SK-N-SH (cell line): ENCODE data around the gene ERC2.

Experiments
- CTCF ChIP-seq: fragments of 200-600 bp; sonication (generic); IDR thresholded peaks from 2 replicates; pipeline ENCODE4 v1.6.1; 2017; ENCODE audit warnings: antibody characterized with exemption, mild to moderate bottlenecking, moderate library complexity
- ELF1 ChIP-seq: IDR thresholded peaks from 2 replicates; pipeline ENCODE4 v1.4.0; 2012
- FOSL2 ChIP-seq: IDR thresholded peaks from 2 replicates; pipeline ENCODE4 v1.4.0; 2012; ENCODE audit warnings: low read depth, mild to moderate bottlenecking, moderate library complexity, borderline replicate concordance
- JUND ChIP-seq: IDR thresholded peaks from 2 replicates; pipeline ENCODE4 v1.4.0; 2012
- NRF1 ChIP-seq: IDR thresholded peaks from 2 replicates; pipeline ENCODE4 v1.6.1; 2012; ENCODE audit warnings: low read depth, mild to moderate bottlenecking, low read length
- REST ChIP-seq: IDR thresholded peaks from 2 replicates; pipeline ENCODE4 v1.6.1; 2012; ENCODE audit warnings: mild to moderate bottlenecking, low read depth, low read length, moderate library complexity
- RFX5 ChIP-seq: IDR thresholded peaks from 2 replicates; pipeline ENCODE4 v1.6.1; 2012; ENCODE audit warnings: mild to moderate bottlenecking, improper control_type of control experiment, low read length
- TAF1 ChIP-seq: IDR thresholded peaks from 2 replicates; pipeline ENCODE4 v1.6.1; 2012; ENCODE audit warnings: low read depth, mild to moderate bottlenecking, low read length, moderate library complexity, borderline replicate concordance
- TEAD4 ChIP-seq: IDR thresholded peaks from 2 replicates; pipeline ENCODE4 v1.4.0; 2012; ENCODE audit warnings: mild to moderate bottlenecking, borderline replicate concordance; ENCODE audit not compliant: insufficient read depth

- TF ChIP-seq TEAD4 (no peak), CTCF (no peak), NRF1 (no peak), REST (no peak), JUND (no peak), FOSL2 (no peak), ELF1 (no peak), TAF1 (no peak), RFX5 (no peak)
These were observed 277.4 kb downstream of the ERC2 start for GRCh38 chr3:56190771-56191305.
